Measurements from ENCODE around the gene ITGA2. TPM values are rescaled to one million over a fixed set of nuclear protein-coding genes. Genes with fewer than 3 reads are reported as not detected.
A peak's percentile ranks its signal among the peaks of the same experiment; 100 is the strongest.

ITGA2 gene
- total RNA-seq, 1 donor from 2014 or later: 18.4 TPM

GRCh38 chr5:53025487-53025886 is 36.3 kb downstream of the ITGA2 start:
- no peak overlapping the region for H3K27ac ChIP-seq
- H3K36me3 ChIP-seq: no peaks in the 10 kb centered on the region
- no peak for TF ChIP-seq POLR2AphosphoS5 (IDR thresholded peaks at IDR 0.05; ENCODE audit: insufficient read depth in 1 of 2, low read depth in 1 of 2)
- no peak for TF ChIP-seq POLR2A (IDR thresholded peaks at IDR 0.05)
- no peak for TF ChIP-seq CTCF (IDR thresholded peaks at IDR 0.05)
- no peaks in the 10 kb centered on the region for H3K9me3 ChIP-seq
- H3K4me1 ChIP-seq: peaks cover 21% of the 10 kb centered on the region
- intact Hi-C loops (cut with DNase I): no loop called here
- H3K4me3 ChIP-seq: no peak overlapping the region
- no peak for DNase-seq (ENCODE audit: extremely low spot score in 2 of 2)
- no peaks in the 10 kb centered on the region for H3K27me3 ChIP-seq

- Histone ChIP-seq H3K4me1 (peaks cover 45% of the 10 kb centered on the region), H3K27ac (no peak overlapping the region), H3K27me3 (no peaks in the 10 kb centered on the region), H3K9me3 (no peaks in the 10 kb centered on the region), H3K36me3 (no peaks in the 10 kb centered on the region), H3K4me3 (no peak overlapping the region)
- no peak for DNase-seq (ENCODE audit: extremely low spot score in 2 of 2)
- intact Hi-C loops (cut with DNase I): no loop called here
- TF ChIP-seq CTCF (IDR thresholded peaks at IDR 0.05) (no peak), POLR2AphosphoS5 (IDR thresholded peaks at IDR 0.05; ENCODE audit: insufficient read depth in 1 of 2, low read depth in 1 of 2) (peak in 1 of 2 donors; percentile 76)
These were observed 38.8 kb downstream of the ITGA2 start for GRCh38 chr5:53027913-53028312.

GRCh38 chr5:53029608-53030007 is 40.5 kb downstream of the ITGA2 start:
- Histone ChIP-seq H3K4me3 (no peak overlapping the region), H3K4me1 (peaks cover 45% of the 10 kb centered on the region), H3K27me3 (no peaks in the 10 kb centered on the region), H3K27ac (no peak overlapping the region), H3K9me3 (no peaks in the 10 kb centered on the region), H3K36me3 (no peaks in the 10 kb centered on the region)
- intact Hi-C loops (cut with DNase I): no loop called here
- DNase-seq (ENCODE audit: extremely low spot score in 2 of 2): no peak
- TF ChIP-seq POLR2A (IDR thresholded peaks at IDR 0.05): no peak
- no peak for TF ChIP-seq POLR2AphosphoS5 (IDR thresholded peaks at IDR 0.05; ENCODE audit: insufficient read depth in 1 of 2, low read depth in 1 of 2)
- no peak for TF ChIP-seq CTCF (IDR thresholded peaks at IDR 0.05)

GRCh38 chr5:53030893-53031292 is 41.7 kb downstream of the ITGA2 start:
- no peak for DNase-seq (ENCODE audit: extremely low spot score in 2 of 2)
- H3K4me1 ChIP-seq: peaks cover 45% of the 10 kb centered on the region
- intact Hi-C loops (cut with DNase I): no loop called here
- no peak overlapping the region for H3K4me3 ChIP-seq
- H3K36me3 ChIP-seq: no peaks in the 10 kb centered on the region
- no peaks in the 10 kb centered on the region for H3K27me3 ChIP-seq
- TF ChIP-seq POLR2A (IDR thresholded peaks at IDR 0.05) (no peak), POLR2AphosphoS5 (IDR thresholded peaks at IDR 0.05; ENCODE audit: insufficient read depth in 1 of 2, low read depth in 1 of 2) (no peak)
- peak overlapping the region; percentile 33 for H3K27ac ChIP-seq
- H3K9me3 ChIP-seq: no peaks in the 10 kb centered on the region

DNA sequence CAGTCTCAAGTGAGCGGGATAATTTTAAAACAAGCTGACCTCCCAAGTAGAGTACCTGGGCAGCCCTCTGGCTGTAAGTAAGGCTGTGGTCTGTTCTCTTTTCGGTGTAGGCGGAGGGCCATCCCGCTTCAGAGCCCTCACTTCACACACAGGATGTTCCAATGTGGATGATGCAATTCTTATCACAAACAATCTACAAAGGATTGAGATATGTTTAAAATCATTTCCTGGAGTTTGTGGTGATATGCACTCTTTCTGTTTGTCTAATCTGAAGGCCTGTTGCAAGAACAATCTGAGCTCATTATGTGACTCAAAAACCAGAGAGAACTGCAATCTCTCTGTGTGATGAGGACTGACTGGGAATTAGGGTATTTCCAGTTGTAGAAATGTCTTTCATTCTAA is 42.5 kb downstream of the ITGA2 start:
- TF ChIP-seq CTCF (IDR thresholded peaks at IDR 0.05) (no peak), POLR2AphosphoS5 (IDR thresholded peaks at IDR 0.05; ENCODE audit: insufficient read depth in 1 of 2, low read depth in 1 of 2) (peak in 1 of 2 donors; percentile 8)
- Histone ChIP-seq H3K36me3 (no peaks in the 10 kb centered on the region), H3K27me3 (no peaks in the 10 kb centered on the region), H3K4me1 (peaks cover 50% of the 10 kb centered on the region), H3K27ac (peak overlapping the region; percentile 33), H3K9me3 (no peaks in the 10 kb centered on the region), H3K4me3 (no peak overlapping the region)
- intact Hi-C loops (cut with DNase I): no loop called here
- no peak for DNase-seq (ENCODE audit: extremely low spot score in 2 of 2)
